ENCODE results near the gene TMEM86B. TPM values are rescaled to one million over a fixed set of nuclear protein-coding genes. Genes with fewer than 3 reads are reported as not detected.

TMEM86B gene
- total and polyA plus RNA-seq, 2 experiments from 2014 or later = 1.1 to 3.2 TPM

- H3K4me3 ChIP-seq = peak overlapping the region; percentile 36; the same call in 1 of the 2 replicates
- peaks cover 20% of the 10 kb centered on the region for H3K4me1 ChIP-seq (ENCODE audit: insufficient read depth)
- DNase-seq (ENCODE audit: low spot score) (no peak), ATAC-seq (no peak)
- H3K36me3 ChIP-seq (ENCODE audit: insufficient read depth) = no peaks in the 10 kb centered on the region
- H3K9me3 Mint-ChIP-seq = no peaks in the 10 kb centered on the region
- H3K36me3 Mint-ChIP-seq (ENCODE audit: low read depth) = no peaks in the 10 kb centered on the region; the same call in 2 of the 3 replicates
- peak overlapping the region; percentile 48 for H3K27ac Mint-ChIP-seq
- H3K4me3 Mint-ChIP-seq = peak overlapping the region; percentile 21; the same call in 2 of the 3 replicates
- peak overlapping the region; percentile 49; the same call in 1 of the 2 replicates for H3K4me2 ChIP-seq
- TF ChIP-seq EZH2phosphoT487 (IDR thresholded peaks at IDR 0.05; ENCODE audit: unreplicated experiment) (no peak), ETS1 (IDR thresholded peaks at IDR 0.05) (no peak), ZNF462 (CRISPR knock-in tag; IDR thresholded peaks at IDR 0.05) (no peak), JUNB (IDR thresholded peaks at IDR 0.05; ENCODE audit: unreplicated experiment) (no peak), CREB1 (CRISPR knock-in tag; IDR thresholded peaks at IDR 0.05; ENCODE audit: low read depth) (no peak)
- peaks cover 20% of the 10 kb centered on the region for H3K27me3 Mint-ChIP-seq (ENCODE audit: insufficient read depth, low read depth, poor library complexity)
- no peak overlapping the region for H2AFZ ChIP-seq
- peaks cover 86% of the 10 kb centered on the region for H3K79me2 ChIP-seq (replicated peaks; ENCODE audit: insufficient read depth)
- no peaks in the 10 kb centered on the region for H3K27me3 ChIP-seq (ENCODE audit: insufficient read depth)
- peak overlapping the region; percentile 68; the same call in 1 of the 2 replicates for H3K27ac ChIP-seq (ENCODE audit: low read depth)
- peaks cover 5% of the 10 kb centered on the region for H3F3A ChIP-seq (replicated peaks; ENCODE audit: low read depth)
- H3K4me1 Mint-ChIP-seq = peaks cover 52% of the 10 kb centered on the region
- H4K20me1 ChIP-seq (replicated peaks; ENCODE audit: insufficient read depth) = peaks cover 51% of the 10 kb centered on the region
- H3K9me2 ChIP-seq (ENCODE audit: insufficient read depth) = no peaks in the 10 kb centered on the region
These were observed 26.0 kb upstream of the TMEM86B start for GRCh38 chr19:55254625-55254977.

Measured in GM23338 (cell line).